ENCODE results near the gene LIN28B. TPM values are rescaled to one million over a fixed set of nuclear protein-coding genes. Genes with fewer than 3 reads are reported as not detected.

LIN28B gene
- total RNA-seq (2014; rRNA removed; shearing (Covaris generic); ENCODE audit: low replicate concordance): not detected in 2 replicates

GRCh38 chr6:104956731-104957294, at the start of gene LIN28B:
TSS of gene LIN28B (plus strand) at chr6:104957107. CDS start at chr6:104957251, 144 bp downstream.
- no peak for DNase-seq
- peak within 1 kb of the TSS; percentile 17 for H3K4me3 ChIP-seq
- no peaks in the 10 kb centered on the region for H3K36me3 ChIP-seq
- H3K9me3 ChIP-seq: no peaks in the 10 kb centered on the region; the same call in 1 of the 2 replicates
- peaks cover 36% of the 10 kb centered on the region for H3K27me3 ChIP-seq

- Histone ChIP-seq H3K9me3 (no peaks in the 10 kb centered on the region), H3K36me3 (no peaks in the 10 kb centered on the region), H3K27me3 (no peaks in the 10 kb centered on the region), H3K4me3 (no peak overlapping the region)
- peak; percentile 3 for DNase-seq
Measured at GRCh38 chr6:104908031-104908887, 48.6 kb upstream of the LIN28B start.

GRCh38 chr6:104908888-104909525, 47.9 kb upstream of the LIN28B start:
- H3K27me3 ChIP-seq: no peaks in the 10 kb centered on the region
- H3K9me3 ChIP-seq: no peaks in the 10 kb centered on the region
- DNase-seq: no peak
- no peak overlapping the region for H3K4me3 ChIP-seq
- no peaks in the 10 kb centered on the region for H3K36me3 ChIP-seq

- Histone ChIP-seq H3K9me3 (no peaks in the 10 kb centered on the region), H3K4me3 (no peak overlapping the region), H3K27me3 (no peaks in the 10 kb centered on the region; the same call in 1 of the 2 replicates), H3K36me3 (no peaks in the 10 kb centered on the region)
- DNase-seq: no peak
Measured at GRCh38 chr6:104921896-104922295, 35.0 kb upstream of the LIN28B start.

- H3K36me3 ChIP-seq: no peaks in the 10 kb centered on the region
- no peak overlapping the region for H3K4me3 ChIP-seq
- no peaks in the 10 kb centered on the region for H3K27me3 ChIP-seq
- no peaks in the 10 kb centered on the region for H3K9me3 ChIP-seq
- DNase-seq: no peak
Measured at GRCh38 chr6:104928141-104928540, 28.8 kb upstream of the LIN28B start.

- H3K4me3 ChIP-seq: no peak overlapping the region
- peaks cover 1% of the 10 kb centered on the region; the same call in 1 of the 2 replicates for H3K27me3 ChIP-seq
- no peaks in the 10 kb centered on the region for H3K36me3 ChIP-seq
- no peaks in the 10 kb centered on the region for H3K9me3 ChIP-seq
- DNase-seq: no peak
Measured at GRCh38 chr6:104929353-104929752, 27.6 kb upstream of the LIN28B start.

- H3K4me3 ChIP-seq: no peak overlapping the region
- peaks cover 5% of the 10 kb centered on the region; the same call in 1 of the 2 replicates for H3K27me3 ChIP-seq
- DNase-seq: no peak
- H3K36me3 ChIP-seq: no peaks in the 10 kb centered on the region
- no peaks in the 10 kb centered on the region for H3K9me3 ChIP-seq
Measured at GRCh38 chr6:104930939-104931338, 26.0 kb upstream of the LIN28B start.

GRCh38 chr6:104936766-104937535, 20.0 kb upstream of the LIN28B start:
- Histone ChIP-seq H3K9me3 (no peaks in the 10 kb centered on the region), H3K4me3 (no peak overlapping the region)

GRCh38 chr6:104940238-104940892, 16.5 kb upstream of the LIN28B start:
- Histone ChIP-seq H3K27me3 (no peaks in the 10 kb centered on the region; the same call in 1 of the 2 replicates), H3K9me3 (no peaks in the 10 kb centered on the region), H3K4me3 (no peak overlapping the region), H3K36me3 (no peaks in the 10 kb centered on the region)
- no peak for DNase-seq

More at GRCh38 chr6:104936766-104937535, 20.0 kb upstream of the LIN28B start:
- peaks cover 5% of the 10 kb centered on the region; the same call in 1 of the 2 replicates for H3K27me3 ChIP-seq
- no peaks in the 10 kb centered on the region for H3K36me3 ChIP-seq
- no peak for DNase-seq

GRCh38 chr6:104940893-104941728, 15.8 kb upstream of the LIN28B start:
- peak; percentile 59 for DNase-seq
- Histone ChIP-seq H3K4me3 (peak overlapping the region; percentile 52), H3K36me3 (no peaks in the 10 kb centered on the region), H3K27me3 (no peaks in the 10 kb centered on the region; the same call in 1 of the 2 replicates), H3K9me3 (no peaks in the 10 kb centered on the region)

GRCh38 chr6:104941729-104942091, 15.2 kb upstream of the LIN28B start:
- Histone ChIP-seq H3K4me3 (peak overlapping the region; percentile 52), H3K36me3 (no peaks in the 10 kb centered on the region), H3K27me3 (no peaks in the 10 kb centered on the region; the same call in 1 of the 2 replicates), H3K9me3 (no peaks in the 10 kb centered on the region)
- DNase-seq: no peak

GRCh38 chr6:104943781-104944180, 13.1 kb upstream of the LIN28B start:
- H3K4me3 ChIP-seq: no peak overlapping the region
- H3K36me3 ChIP-seq: no peaks in the 10 kb centered on the region
- H3K9me3 ChIP-seq: no peaks in the 10 kb centered on the region
- peak; percentile 3 for DNase-seq
- H3K27me3 ChIP-seq: no peaks in the 10 kb centered on the region; the same call in 1 of the 2 replicates

GRCh38 chr6:104949206-104949605, 7.7 kb upstream of the LIN28B start:
- Histone ChIP-seq H3K4me3 (no peak overlapping the region), H3K36me3 (no peaks in the 10 kb centered on the region), H3K9me3 (no peaks in the 10 kb centered on the region), H3K27me3 (peaks cover 25% of the 10 kb centered on the region)
- DNase-seq: no peak

GRCh38 chr6:104951677-104952076, 5.2 kb upstream of the LIN28B start:
- Histone ChIP-seq H3K36me3 (no peaks in the 10 kb centered on the region), H3K27me3 (peaks cover 40% of the 10 kb centered on the region), H3K4me3 (no peak overlapping the region), H3K9me3 (no peaks in the 10 kb centered on the region; the same call in 1 of the 2 replicates)
- no peak for DNase-seq

GRCh38 chr6:104952911-104953399, 4.0 kb upstream of the LIN28B start:
- H3K36me3 ChIP-seq: no peaks in the 10 kb centered on the region
- H3K4me3 ChIP-seq: no peak overlapping the region
- H3K9me3 ChIP-seq: no peaks in the 10 kb centered on the region; the same call in 1 of the 2 replicates
- no peak for DNase-seq
- peaks cover 44% of the 10 kb centered on the region for H3K27me3 ChIP-seq

All from MG63 (cell line).